Vagina (tissue), 2 donors: ENCODE results near the gene MED13L. TPM values are rescaled to one million over a fixed set of nuclear protein-coding genes. Genes with fewer than 3 reads are reported as not detected.
"Not testable (repeated sequence)": the region's sequence is repeated elsewhere in the genome, so short reads cannot be mapped to it uniquely, and the experiment has no call there.

ENCODE experiments used
- DNase-seq, 2 donors: peaks; one replicate each; pipeline ENCODE4 v3.0.0-alpha.2; 2017; ENCODE audit errors: extremely low spot score in 2 of 2
- H3K27ac ChIP-seq: fragments of 200-600 bp; sonication (generic); one replicate; pipeline ENCODE4 v1.5.1; 2019
- H3K27me3 ChIP-seq: fragments of 200-600 bp; sonication (generic); one replicate; pipeline ENCODE4 v1.5.1; 2019
- H3K36me3 ChIP-seq, 2 donors: fragments of 200-600 bp; sonication (generic); one replicate each; pipeline ENCODE4 v1.5.1; 2017 to 2019
- H3K4me1 ChIP-seq: fragments of 200-600 bp; sonication (generic); one replicate; pipeline ENCODE4 v1.5.1; 2019
- H3K4me3 ChIP-seq, 2 donors: fragments of 200-600 bp; sonication (generic); 1 replicate in 1 of 2; 2 replicates in 1 of 2; pipeline ENCODE4 v1.5.1; 2016 to 2019
- H3K9me3 ChIP-seq: fragments of 200-600 bp; sonication (generic); one replicate; pipeline ENCODE4 v1.5.1; 2019
- POLR2A ChIP-seq, 2 donors: fragments of 450-650 bp; IDR thresholded peaks; one replicate each; pipeline ENCODE4 v1.6.1; 2017; ENCODE audit warnings: antibody characterized with exemption in 2 of 2, mild to moderate bottlenecking in 2 of 2, moderate library complexity in 2 of 2
- POLR2AphosphoS5 ChIP-seq, 2 donors: sonication (generic); formaldehyde crosslinking; IDR thresholded peaks; one replicate each; pipeline ENCODE4 v1.9.0; 2017; ENCODE audit warnings: antibody characterized with exemption in 2 of 2, mild to moderate bottlenecking in 2 of 2, low read depth in 1 of 2; ENCODE audit not compliant: insufficient read depth in 1 of 2
- intact Hi-C: fragments of 100-400 bp; cut with DNase I; formaldehyde crosslinking; loops from one replicate; pipeline ENCODE4 v1.15.1; 2023
- total RNA-seq: library from RNA; depleted of rRNA; stranded (reverse); fragments of >200 nt; gene quantifications from one replicate; pipeline ENCODE4 v1.2.3, GENCODE V29; 2016
- TF ChIP-seq, protein P1 (sequence below), 3 experiments: fragments of 450-650 bp in 2 of 3; fragments of 200-600 bp in 1 of 3; sonication (generic) in 1 of 3; IDR thresholded peaks; one replicate each; pipeline ENCODE4 v1.5.1; 2017 to 2019; ENCODE audit warnings: antibody characterized with exemption in 3 of 3, mild to moderate bottlenecking in 2 of 3, moderate library complexity in 2 of 3

The MED13L gene
- total RNA-seq, 1 donor from 2014 or later = 161 TPM

- Histone ChIP-seq H3K27me3 (no peaks in the 10 kb centered on the region), H3K27ac (no peak overlapping the region), H3K4me1 (peaks cover 75% of the 10 kb centered on the region), H3K36me3 (no peaks in the 10 kb centered on the region), H3K4me3 (no peak overlapping the region), H3K9me3 (no peaks in the 10 kb centered on the region)
- TF ChIP-seq POLR2AphosphoS5 (IDR thresholded peaks at IDR 0.05; ENCODE audit: insufficient read depth in 1 of 2, low read depth in 1 of 2) (no peak), POLR2A (IDR thresholded peaks at IDR 0.05) (no peak)
- TF ChIP-seq, protein P1, sequence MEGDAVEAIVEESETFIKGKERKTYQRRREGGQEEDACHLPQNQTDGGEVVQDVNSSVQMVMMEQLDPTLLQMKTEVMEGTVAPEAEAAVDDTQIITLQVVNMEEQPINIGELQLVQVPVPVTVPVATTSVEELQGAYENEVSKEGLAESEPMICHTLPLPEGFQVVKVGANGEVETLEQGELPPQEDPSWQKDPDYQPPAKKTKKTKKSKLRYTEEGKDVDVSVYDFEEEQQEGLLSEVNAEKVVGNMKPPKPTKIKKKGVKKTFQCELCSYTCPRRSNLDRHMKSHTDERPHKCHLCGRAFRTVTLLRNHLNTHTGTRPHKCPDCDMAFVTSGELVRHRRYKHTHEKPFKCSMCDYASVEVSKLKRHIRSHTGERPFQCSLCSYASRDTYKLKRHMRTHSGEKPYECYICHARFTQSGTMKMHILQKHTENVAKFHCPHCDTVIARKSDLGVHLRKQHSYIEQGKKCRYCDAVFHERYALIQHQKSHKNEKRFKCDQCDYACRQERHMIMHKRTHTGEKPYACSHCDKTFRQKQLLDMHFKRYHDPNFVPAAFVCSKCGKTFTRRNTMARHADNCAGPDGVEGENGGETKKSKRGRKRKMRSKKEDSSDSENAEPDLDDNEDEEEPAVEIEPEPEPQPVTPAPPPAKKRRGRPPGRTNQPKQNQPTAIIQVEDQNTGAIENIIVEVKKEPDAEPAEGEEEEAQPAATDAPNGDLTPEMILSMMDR (IDR thresholded peaks at IDR 0.05) = no peak
- DNase-seq = no peak
- intact Hi-C loops = no loop called here
These were observed 142.1 kb downstream of the MED13L start for GRCh38 chr12:116135209-116135930.

- TF ChIP-seq, protein P1 (IDR thresholded peaks at IDR 0.05) = no peak
- TF ChIP-seq POLR2A (IDR thresholded peaks at IDR 0.05) (no peak), POLR2AphosphoS5 (IDR thresholded peaks at IDR 0.05; ENCODE audit: insufficient read depth in 1 of 2, low read depth in 1 of 2) (no peak)
- DNase-seq = no peak
- intact Hi-C loops = no loop called here
- H3K27me3 ChIP-seq = no peaks in the 10 kb centered on the region
- H3K4me1 ChIP-seq = peaks cover 72% of the 10 kb centered on the region
- no peaks in the 10 kb centered on the region for H3K9me3 ChIP-seq
- H3K36me3 ChIP-seq = no peaks in the 10 kb centered on the region
- no peak overlapping the region for H3K27ac ChIP-seq
- no peak overlapping the region for H3K4me3 ChIP-seq
These were observed 143.8 kb downstream of the MED13L start for GRCh38 chr12:116133636-116134214.

GRCh38 chr12:116133149-116133548 is 144.3 kb downstream of the MED13L start:
- H3K9me3 ChIP-seq = no peaks in the 10 kb centered on the region
- TF ChIP-seq POLR2A (IDR thresholded peaks at IDR 0.05) = no peak
- TF ChIP-seq, protein P1 (IDR thresholded peaks at IDR 0.05) = no peak
- no peak for TF ChIP-seq POLR2AphosphoS5 (IDR thresholded peaks at IDR 0.05; ENCODE audit: insufficient read depth in 1 of 2, low read depth in 1 of 2)
- H3K4me3 ChIP-seq = no peak overlapping the region
- intact Hi-C loops = no loop called here
- no peaks in the 10 kb centered on the region for H3K27me3 ChIP-seq
- H3K4me1 ChIP-seq = peaks cover 72% of the 10 kb centered on the region
- H3K36me3 ChIP-seq = no peaks in the 10 kb centered on the region
- DNase-seq = no peak
- H3K27ac ChIP-seq = no peak overlapping the region

GRCh38 chr12:116131987-116132386 is 145.5 kb downstream of the MED13L start:
- H3K9me3 ChIP-seq, H3K27ac ChIP-seq, DNase-seq, H3K36me3 ChIP-seq, intact Hi-C loops, H3K4me3 ChIP-seq, H3K27me3 ChIP-seq: not testable (repeated sequence)
- H3K4me1 ChIP-seq = peaks cover 70% of the 10 kb centered on the region

DNA sequence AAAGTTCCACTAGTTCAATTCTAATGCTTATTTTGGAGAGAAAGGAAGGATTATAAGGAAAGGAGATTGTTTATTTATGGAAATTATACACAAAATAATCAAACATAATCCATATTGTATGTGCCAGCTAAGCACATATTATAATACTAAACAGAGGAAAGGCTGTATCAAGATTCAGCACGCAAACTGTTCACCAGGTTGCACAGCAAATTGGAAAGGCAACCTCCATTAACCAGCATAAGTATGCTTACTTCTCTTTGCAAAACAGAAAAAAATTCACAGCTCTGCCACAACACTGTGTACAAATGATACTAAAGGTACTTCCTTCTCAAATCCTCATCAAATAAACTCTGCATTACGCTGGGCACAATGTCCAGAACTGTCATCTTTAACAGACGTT is 146.3 kb downstream of the MED13L start:
- Histone ChIP-seq H3K4me1 (peaks cover 73% of the 10 kb centered on the region), H3K27me3 (no peaks in the 10 kb centered on the region), H3K9me3 (no peaks in the 10 kb centered on the region), H3K36me3 (no peaks in the 10 kb centered on the region), H3K27ac (no peak overlapping the region), H3K4me3 (no peak overlapping the region)
- intact Hi-C loops = no loop called here
- DNase-seq = no peak
- no peak for TF ChIP-seq POLR2AphosphoS5 (IDR thresholded peaks at IDR 0.05; ENCODE audit: insufficient read depth in 1 of 2, low read depth in 1 of 2)
- TF ChIP-seq, protein P1 (IDR thresholded peaks at IDR 0.05) = no peak
- no peak for TF ChIP-seq POLR2A (IDR thresholded peaks at IDR 0.05)
